Ishikawa (cell line): ENCODE results near the gene MGMT.

ENCODE experiments used
- CEBPB ChIP-seq: IDR thresholded peaks from 2 replicates; pipeline ENCODE4 v1.6.1; 2012
- CREB1 ChIP-seq: IDR thresholded peaks from 2 replicates; pipeline ENCODE4 v1.6.1; 2012; ENCODE audit warnings: low read depth
- EGR1 ChIP-seq: IDR thresholded peaks from 2 replicates; pipeline ENCODE4 v1.6.1; 2012
- EP300 ChIP-seq: IDR thresholded peaks from 2 replicates; pipeline ENCODE4 v1.6.1; 2012; ENCODE audit warnings: borderline replicate concordance
- FOXM1 ChIP-seq: IDR thresholded peaks from 2 replicates; pipeline ENCODE4 v1.6.1; 2012; ENCODE audit warnings: low read depth, borderline replicate concordance
- MAX ChIP-seq: IDR thresholded peaks from 2 replicates; pipeline ENCODE4 v1.6.1; 2012
- NFIC ChIP-seq: IDR thresholded peaks from 2 replicates; pipeline ENCODE4 v1.6.1; 2012
- RAD21 ChIP-seq: IDR thresholded peaks from 2 replicates; pipeline ENCODE4 v1.6.1; 2012; ENCODE audit warnings: low read depth
- REST ChIP-seq: IDR thresholded peaks from 2 replicates; pipeline ENCODE4 v1.6.1; 2012; ENCODE audit warnings: low read depth, mild to moderate bottlenecking
- TAF1 ChIP-seq: IDR thresholded peaks from 2 replicates; pipeline ENCODE4 v1.6.1; 2012; ENCODE audit warnings: low read depth, mild to moderate bottlenecking
- TCF12 ChIP-seq: IDR thresholded peaks from 2 replicates; pipeline ENCODE4 v1.6.1; 2012; ENCODE audit warnings: low read depth
- TEAD4 ChIP-seq: IDR thresholded peaks from 2 replicates; pipeline ENCODE4 v1.6.1; 2012
- USF1 ChIP-seq: IDR thresholded peaks from 2 replicates; pipeline ENCODE4 v1.6.1; 2012
- YY1 ChIP-seq: IDR thresholded peaks from 2 replicates; pipeline ENCODE4 v1.6.1; 2012; ENCODE audit warnings: low read depth
- ZBTB7A ChIP-seq: IDR thresholded peaks from 2 replicates; pipeline ENCODE4 v1.6.1; 2012; ENCODE audit warnings: low read depth

MGMT gene

GRCh38 chr10:129544205-129545202, 77.5 kb downstream of the MGMT start:
- TF ChIP-seq EP300, result no peak
- no peak for TF ChIP-seq REST
- no peak for TF ChIP-seq TEAD4

DNA sequence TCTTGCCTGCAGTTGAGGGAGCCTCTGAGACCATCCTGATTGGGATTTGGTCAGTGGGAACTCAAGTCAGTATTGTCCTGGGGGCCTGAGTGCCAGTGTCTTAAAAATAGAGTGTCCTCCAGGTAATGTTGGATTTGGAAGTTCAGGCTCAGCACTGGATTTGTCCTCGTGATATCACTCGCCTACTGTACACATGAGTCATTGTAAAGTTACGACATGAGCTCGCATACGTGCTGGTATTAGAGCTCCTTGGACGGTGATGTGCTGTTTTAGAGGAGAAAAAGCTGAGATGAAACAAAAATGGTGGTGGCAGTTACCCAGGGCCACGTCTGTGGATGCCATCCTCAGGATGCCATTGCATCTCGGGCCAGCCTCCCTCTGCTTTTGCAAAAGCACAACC, 78.2 kb downstream of the MGMT start:
- TF ChIP-seq EGR1 (no peak), TAF1 (no peak), TEAD4 (no peak), MAX (no peak), NFIC (no peak), EP300 (no peak), TCF12 (no peak), REST (no peak), CREB1 (no peak), ZBTB7A (no peak), RAD21 (no peak)

- TF ChIP-seq TEAD4 (no peak), RAD21 (no peak), CREB1 (no peak), MAX (no peak), ZBTB7A (no peak)
These were observed 79.1 kb downstream of the MGMT start for GRCh38 chr10:129546106-129546505.

DNA sequence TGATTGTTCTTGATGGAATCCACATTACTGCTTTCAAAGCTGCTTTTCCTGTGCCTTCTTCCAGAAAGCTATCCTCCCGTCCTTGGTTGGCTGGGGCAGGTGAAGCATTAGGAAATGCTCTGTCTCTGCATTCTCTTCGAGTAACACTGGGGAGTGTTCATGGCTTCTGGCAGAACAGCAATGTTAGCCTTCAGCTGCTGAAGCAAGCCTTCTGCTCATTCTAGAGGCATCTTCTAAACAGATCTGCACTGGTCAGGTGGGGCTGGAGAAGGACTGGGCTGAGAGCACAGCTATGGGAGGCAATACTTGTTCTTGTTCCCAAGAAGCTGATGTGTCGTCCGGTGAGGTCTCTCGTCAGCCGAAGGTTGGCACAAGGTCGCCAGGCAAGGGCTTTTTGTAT, 80.6 kb downstream of the MGMT start:
- TF ChIP-seq MAX (no peak), TCF12 (no peak), ZBTB7A (no peak), TEAD4 (no peak), EGR1 (no peak), CREB1 (no peak), FOXM1 (no peak), REST (no peak), TAF1 (no peak), RAD21 (no peak), USF1 (no peak), EP300 (no peak), YY1 (no peak), NFIC (no peak), CEBPB (no peak)

DNA sequence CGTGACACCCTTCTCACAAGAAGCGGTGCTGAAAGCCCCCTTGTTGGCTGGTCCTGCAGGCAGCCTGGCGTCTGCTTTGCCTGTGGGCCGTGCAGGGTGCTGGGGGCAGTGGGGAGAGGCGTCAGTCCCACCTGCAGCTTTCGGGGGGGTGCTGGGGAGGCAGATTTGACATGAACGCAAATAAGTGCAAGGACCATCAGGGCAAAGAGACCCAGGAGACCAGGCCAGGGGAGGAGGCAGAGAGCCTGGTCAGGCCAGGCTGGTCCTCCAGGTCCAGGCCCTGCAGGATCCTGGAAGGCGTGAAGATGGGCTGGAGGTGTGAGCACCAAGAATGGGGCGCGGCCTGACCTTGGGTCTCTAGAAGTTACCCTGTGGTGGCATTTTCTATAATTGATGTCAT, 81.6 kb downstream of the MGMT start:
- no peak for TF ChIP-seq TEAD4
- TF ChIP-seq CEBPB, result no peak
- TF ChIP-seq YY1, result no peak
- TF ChIP-seq EGR1, result no peak
- no peak for TF ChIP-seq REST
- TF ChIP-seq CREB1, result no peak
- TF ChIP-seq TCF12, result no peak
- no peak for TF ChIP-seq TAF1
- no peak for TF ChIP-seq RAD21
- no peak for TF ChIP-seq ZBTB7A
